WTC11 (cell line): ENCODE data around the gene C4orf50. TPM values are rescaled to one million over a fixed set of nuclear protein-coding genes. Genes with fewer than 3 reads are reported as not detected.

Experiments
- ATAC-seq: fragments of 200-7000 bp; cut with Tn5 transposase; 2 replicates; pipeline ENCODE4 v1.10.0; 2021; ENCODE audit warnings: mild to moderate bottlenecking, moderate library complexity
- CTCF ChIA-PET: fragments of 300-600 bp; sonication (Branson Sonifier 250); formaldehyde crosslinking; loops from one replicate; lab custom pipeline; 2021; ENCODE audit warnings: antibody characterized with exemption; lab: Charles Lee
- POLR2A ChIA-PET: fragments of 350-600 bp; sonication (Branson Sonifier 250); formaldehyde crosslinking; loops from one replicate; lab custom pipeline; 2021; ENCODE audit warnings: antibody characterized with exemption; lab: Charles Lee
- DNase-seq: peaks from one replicate; pipeline ENCODE4 v3.0.0; 2021; ENCODE audit warnings: low spot score
- H3K27ac Mint-ChIP-seq: 2 replicates; pipeline ENCODE4 v1.8.0; 2021; ENCODE audit warnings: mixed read lengths
- H3K27me3 Mint-ChIP-seq: 2 replicates; pipeline ENCODE4 v1.8.0; 2021; ENCODE audit warnings: low read depth, mild to moderate bottlenecking, moderate library complexity, mixed read lengths
- H3K36me3 Mint-ChIP-seq: 2 replicates; pipeline ENCODE4 v1.8.0; 2021; ENCODE audit warnings: mixed read lengths
- H3K4me1 Mint-ChIP-seq: 2 replicates; pipeline ENCODE4 v1.8.0; 2022; ENCODE audit warnings: mixed read lengths
- H3K4me3 Mint-ChIP-seq: 2 replicates; pipeline ENCODE4 v1.8.0; 2021; ENCODE audit warnings: mild to moderate bottlenecking, moderate library complexity, mixed read lengths
- H3K9me3 Mint-ChIP-seq: 2 replicates; pipeline ENCODE4 v1.8.0; 2021; ENCODE audit warnings: mixed read lengths
- AFF4 ChIP-seq: sonication (generic); formaldehyde crosslinking; IDR thresholded peaks from 2 replicates; pipeline ENCODE4 v1.8.1; 2023; ENCODE audit warnings: mild to moderate bottlenecking, missing genetic modification reagents, borderline replicate concordance
- CREB1 ChIP-seq: sonication (generic); formaldehyde crosslinking; IDR thresholded peaks from 2 replicates; pipeline ENCODE4 v1.8.0; 2023; ENCODE audit warnings: mild to moderate bottlenecking, missing genetic modification reagents
- CTCF ChIP-seq: fragments of 200-600 bp; IDR thresholded peaks from 2 replicates; pipeline ENCODE4 v1.8.0; 2022; ENCODE audit warnings: antibody characterized with exemption
- ELF4 ChIP-seq: sonication (generic); formaldehyde crosslinking; IDR thresholded peaks from 2 replicates; pipeline ENCODE4 v1.8.1; 2022; ENCODE audit warnings: low read depth, mild to moderate bottlenecking, moderate library complexity, missing genetic modification reagents
- ERG ChIP-seq: fragments of 250-450 bp; sonication (Bioruptor Pico); IDR thresholded peaks from 2 replicates; pipeline ENCODE4 v1.8.0; 2021; ENCODE audit warnings: mild to moderate bottlenecking
- ESRRA ChIP-seq: sonication (generic); formaldehyde crosslinking; IDR thresholded peaks from 2 replicates; pipeline ENCODE4 v1.8.1; 2022; ENCODE audit warnings: mild to moderate bottlenecking, missing genetic modification reagents, borderline replicate concordance
- FOXP1 ChIP-seq: sonication (generic); formaldehyde crosslinking; IDR thresholded peaks from 2 replicates; pipeline ENCODE4 v1.8.0; 2022; ENCODE audit warnings: missing genetic modification reagents, mild to moderate bottlenecking, moderate library complexity, borderline replicate concordance
- HMGA2 ChIP-seq: fragments of 250-450 bp; sonication (Bioruptor Pico); IDR thresholded peaks from 2 replicates; pipeline ENCODE4 v1.4.0; 2021; ENCODE audit warnings: mild to moderate bottlenecking, moderate library complexity
- KAT7 ChIP-seq: sonication (generic); formaldehyde crosslinking; IDR thresholded peaks from 2 replicates; pipeline ENCODE4 v1.8.1; 2023; ENCODE audit warnings: missing genetic modification reagents, mild to moderate bottlenecking, borderline replicate concordance
- PREB ChIP-seq: sonication (generic); formaldehyde crosslinking; IDR thresholded peaks from 2 replicates; pipeline ENCODE4 v1.8.1; 2022; ENCODE audit warnings: mild to moderate bottlenecking, missing genetic modification reagents, moderate library complexity, borderline replicate concordance
- SOX15 ChIP-seq: fragments of 250-450 bp; sonication (Bioruptor Pico); IDR thresholded peaks from 2 replicates; pipeline ENCODE4 v1.9.0; 2021; ENCODE audit warnings: mild to moderate bottlenecking
- SP1 ChIP-seq: sonication (generic); formaldehyde crosslinking; conservative IDR thresholded peaks from 2 replicates; pipeline ENCODE4 v1.8.1; 2022; ENCODE audit warnings: missing genetic modification reagents
- ZBTB43 ChIP-seq: sonication (generic); formaldehyde crosslinking; IDR thresholded peaks from 2 replicates; pipeline ENCODE4 v1.8.1; 2023; ENCODE audit warnings: mild to moderate bottlenecking, missing genetic modification reagents
- ZNF416 ChIP-seq: fragments of 250-450 bp; sonication (Bioruptor Pico); IDR thresholded peaks from 2 replicates; pipeline ENCODE4 v1.9.0; 2021; ENCODE audit warnings: mild to moderate bottlenecking, inconsistent platforms
- ZNF423 ChIP-seq: fragments of 250-450 bp; sonication (Bioruptor Pico); IDR thresholded peaks from 2 replicates; pipeline ENCODE4 v2.1.2; 2022; ENCODE audit warnings: mild to moderate bottlenecking, moderate library complexity
- total RNA-seq: library from RNA; stranded (reverse); gene quantifications from 3 replicates; pipeline ENCODE4 v1.2.3, GENCODE V29; 2021

C4orf50 gene
- total RNA-seq, 1 experiment from 2014 or later: 0.17 TPM

GRCh38 chr4:5969336-5969735 is 48.9 kb downstream of the C4orf50 start:
- ChIA-PET POLR2A (no interaction called here), CTCF (no interaction called here)
- Mint-ChIP-seq H3K36me3 (no peaks in the 10 kb centered on the region), H3K27me3 (peaks cover 6% of the 10 kb centered on the region; the same call in 1 of the 2 replicates), H3K9me3 (no peaks in the 10 kb centered on the region), H3K4me1 (peaks cover 25% of the 10 kb centered on the region), H3K4me3 (no peak overlapping the region), H3K27ac (no peak overlapping the region)
- ATAC-seq: no peak
- no peak for DNase-seq
- TF ChIP-seq ZNF423 (CRISPR knock-in tag): no peak

GRCh38 chr4:5968246-5968645 is 50.0 kb downstream of the C4orf50 start:
- DNase-seq: no peak
- H3K27me3 Mint-ChIP-seq: peaks cover 6% of the 10 kb centered on the region; the same call in 1 of the 2 replicates
- H3K9me3 Mint-ChIP-seq: no peaks in the 10 kb centered on the region
- no peaks in the 10 kb centered on the region for H3K36me3 Mint-ChIP-seq
- H3K4me3 Mint-ChIP-seq: no peak overlapping the region
- ChIA-PET POLR2A (no interaction called here), CTCF (no interaction called here)
- TF ChIP-seq KAT7 (CRISPR knock-in tag) (no peak), ERG (no peak), CREB1 (no peak), CTCF (no peak), ZBTB43 (no peak), ESRRA (CRISPR knock-in tag) (no peak), AFF4 (CRISPR knock-in tag) (no peak), PREB (CRISPR knock-in tag) (no peak), ELF4 (no peak), ZNF416 (CRISPR knock-in tag) (no peak), SOX15 (CRISPR knock-in tag) (no peak), SP1 (CRISPR knock-in tag) (no peak), FOXP1 (CRISPR knock-in tag) (no peak), HMGA2 (CRISPR knock-in tag) (no peak), ZNF423 (CRISPR knock-in tag) (no peak)
- H3K4me1 Mint-ChIP-seq: peaks cover 30% of the 10 kb centered on the region
- ATAC-seq: no peak
- no peak overlapping the region for H3K27ac Mint-ChIP-seq
